ENCODE results near the gene ZDHHC8.

Gene ZDHHC8

DNA sequence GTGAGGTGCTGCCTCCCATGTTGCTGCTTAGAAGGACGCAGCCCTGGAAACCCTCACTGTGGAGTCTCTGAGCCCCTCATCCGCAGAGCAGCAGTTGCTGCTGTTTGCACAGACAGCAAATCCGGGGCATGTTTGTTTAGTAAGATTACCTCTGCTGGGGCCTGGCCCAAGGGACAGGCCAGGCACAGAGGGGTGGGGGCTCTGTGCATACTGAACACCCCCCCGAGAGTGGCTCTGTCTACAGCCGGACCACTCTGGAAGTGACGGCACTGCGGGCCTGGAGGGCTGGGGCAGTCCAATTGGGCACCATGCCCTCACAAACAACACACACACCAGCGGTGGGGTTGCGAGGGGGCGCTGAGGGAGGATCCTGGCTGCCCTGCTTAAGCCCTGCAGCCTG is 42.2 kb downstream of the ZDHHC8 start:
- Mint-ChIP-seq H3K4me3 (no peak overlapping the region), H3K9me3 (no peaks in the 10 kb centered on the region), H3K27me3 (peaks cover 2% of the 10 kb centered on the region), H3K27ac (no peak overlapping the region), H3K4me1 (no peaks in the 10 kb centered on the region), H3K36me3 (no peaks in the 10 kb centered on the region)
- ATAC-seq (ENCODE audit: low read depth), result no peak
- DNase-seq (ENCODE audit: low spot score in 2 of 2), result no peak

- H3K27me3 Mint-ChIP-seq, result peaks cover 2% of the 10 kb centered on the region
Observed at GRCh38 chr22:20174785-20175596, 43.4 kb downstream of the ZDHHC8 start.

GRCh38 chr22:20175597-20175900 is 43.9 kb downstream of the ZDHHC8 start:
- DNase-seq (ENCODE audit: low spot score in 2 of 2) (no peak), ATAC-seq (ENCODE audit: low read depth) (no peak)
- no peak overlapping the region for H3K4me3 Mint-ChIP-seq
- no peaks in the 10 kb centered on the region for H3K9me3 Mint-ChIP-seq
- H3K4me1 Mint-ChIP-seq, result no peaks in the 10 kb centered on the region
- no peaks in the 10 kb centered on the region for H3K36me3 Mint-ChIP-seq
- H3K27ac Mint-ChIP-seq, result no peak overlapping the region
- H3K27me3 Mint-ChIP-seq, result no peaks in the 10 kb centered on the region

More at GRCh38 chr22:20174785-20175596, 43.4 kb downstream of the ZDHHC8 start:
- Mint-ChIP-seq H3K27ac (no peak overlapping the region), H3K9me3 (no peaks in the 10 kb centered on the region), H3K4me1 (no peaks in the 10 kb centered on the region), H3K36me3 (no peaks in the 10 kb centered on the region), H3K4me3 (no peak overlapping the region)
- no peak for ATAC-seq (ENCODE audit: low read depth)
- DNase-seq (ENCODE audit: low spot score in 2 of 2), result no peak

DNA sequence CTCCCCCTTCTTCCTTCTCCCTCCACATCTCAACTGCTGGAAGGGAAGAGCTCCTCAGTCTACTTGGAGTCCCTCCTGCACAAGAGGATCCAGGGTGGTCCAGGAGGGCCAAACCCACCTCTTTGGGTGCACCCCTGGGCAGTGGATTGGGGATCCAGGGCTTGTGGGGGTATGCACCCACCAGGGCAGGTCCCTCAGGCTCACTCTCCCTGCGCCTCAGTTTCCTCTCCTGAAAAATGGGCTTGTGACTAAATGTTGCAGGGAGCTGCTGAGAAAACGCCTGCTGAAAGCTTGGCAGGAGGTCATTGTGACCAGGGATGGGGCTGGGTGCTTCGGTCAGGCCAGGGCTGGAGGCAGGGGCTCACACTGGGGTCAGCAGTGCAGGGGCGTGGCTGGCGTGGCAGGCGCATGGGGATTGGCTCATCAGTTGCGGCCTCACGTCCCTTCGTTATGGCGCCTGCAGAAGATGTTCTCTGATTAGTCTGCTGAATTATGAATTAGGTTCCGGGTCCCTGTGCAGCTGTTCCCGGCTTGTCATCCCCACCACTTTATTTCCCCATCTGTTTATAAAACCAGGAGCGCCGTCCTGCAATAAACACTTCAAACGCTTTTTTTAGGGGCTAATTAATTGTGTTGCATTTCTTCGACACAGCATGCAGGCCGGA is 44.9 kb downstream of the ZDHHC8 start:
- Mint-ChIP-seq H3K4me1 (no peaks in the 10 kb centered on the region), H3K36me3 (no peaks in the 10 kb centered on the region), H3K27me3 (no peaks in the 10 kb centered on the region), H3K27ac (no peak overlapping the region), H3K9me3 (no peaks in the 10 kb centered on the region), H3K4me3 (no peak overlapping the region)
- ATAC-seq (ENCODE audit: low read depth) (no peak), DNase-seq (ENCODE audit: low spot score in 2 of 2) (no peak)

DNA sequence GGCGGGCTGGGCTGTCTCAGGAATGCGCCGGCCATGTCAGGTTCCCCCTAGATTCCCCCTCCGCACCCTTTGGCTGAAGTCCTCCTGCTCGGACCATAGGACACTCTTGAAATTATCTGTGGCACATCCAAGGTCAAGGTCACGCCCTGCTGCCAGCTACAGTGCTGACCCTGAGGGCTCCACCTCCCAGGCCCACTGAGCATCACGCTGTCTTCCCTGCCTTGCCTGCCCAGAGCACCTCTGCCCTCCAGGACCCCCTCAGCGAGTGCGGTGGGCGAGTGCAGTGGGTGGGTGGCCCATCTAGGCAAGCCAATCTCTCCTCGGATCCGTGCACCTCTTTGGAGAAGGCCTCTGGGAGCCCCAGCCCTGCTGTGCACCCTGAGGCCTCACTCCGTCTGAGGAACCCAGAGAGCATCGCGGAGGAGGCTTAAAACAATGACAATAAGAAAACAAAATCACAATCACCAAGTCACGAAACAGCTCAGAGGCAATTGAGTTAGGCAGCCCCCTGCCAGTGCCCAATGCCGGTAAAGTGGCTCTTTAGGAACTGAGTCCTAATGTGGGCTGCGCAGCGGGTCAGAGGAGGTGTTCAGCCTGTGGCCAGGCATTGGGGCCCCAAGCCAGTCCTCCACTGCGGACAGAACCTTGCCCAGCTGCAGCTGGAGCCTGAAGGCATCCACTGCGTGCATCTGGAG is 45.8 kb downstream of the ZDHHC8 start:
- Mint-ChIP-seq H3K9me3 (no peaks in the 10 kb centered on the region), H3K4me3 (no peak overlapping the region), H3K4me1 (no peaks in the 10 kb centered on the region), H3K27ac (no peak overlapping the region), H3K36me3 (no peaks in the 10 kb centered on the region), H3K27me3 (no peaks in the 10 kb centered on the region)
- DNase-seq (ENCODE audit: low spot score in 2 of 2) (no peak), ATAC-seq (ENCODE audit: low read depth) (no peak)

- H3K9me3 Mint-ChIP-seq, result no peaks in the 10 kb centered on the region
- no peak for ATAC-seq (ENCODE audit: low read depth)
- H3K4me1 Mint-ChIP-seq, result no peaks in the 10 kb centered on the region
- peaks cover 3% of the 10 kb centered on the region for H3K27me3 Mint-ChIP-seq
- H3K27ac Mint-ChIP-seq, result no peak overlapping the region
- no peak overlapping the region for H3K4me3 Mint-ChIP-seq
- no peaks in the 10 kb centered on the region for H3K36me3 Mint-ChIP-seq
- no peak for DNase-seq (ENCODE audit: low spot score in 2 of 2)
Observed at GRCh38 chr22:20178075-20178914, 46.7 kb downstream of the ZDHHC8 start.

- H3K4me3 Mint-ChIP-seq, result no peak overlapping the region
- H3K27me3 Mint-ChIP-seq, result peaks cover 3% of the 10 kb centered on the region
- no peaks in the 10 kb centered on the region for H3K9me3 Mint-ChIP-seq
- no peaks in the 10 kb centered on the region for H3K4me1 Mint-ChIP-seq
- no peaks in the 10 kb centered on the region for H3K36me3 Mint-ChIP-seq
- H3K27ac Mint-ChIP-seq, result no peak overlapping the region
- DNase-seq (ENCODE audit: low spot score in 2 of 2), result no peak
- ATAC-seq (ENCODE audit: low read depth), result no peak
Observed at GRCh38 chr22:20178915-20179227, 47.3 kb downstream of the ZDHHC8 start.

DNA sequence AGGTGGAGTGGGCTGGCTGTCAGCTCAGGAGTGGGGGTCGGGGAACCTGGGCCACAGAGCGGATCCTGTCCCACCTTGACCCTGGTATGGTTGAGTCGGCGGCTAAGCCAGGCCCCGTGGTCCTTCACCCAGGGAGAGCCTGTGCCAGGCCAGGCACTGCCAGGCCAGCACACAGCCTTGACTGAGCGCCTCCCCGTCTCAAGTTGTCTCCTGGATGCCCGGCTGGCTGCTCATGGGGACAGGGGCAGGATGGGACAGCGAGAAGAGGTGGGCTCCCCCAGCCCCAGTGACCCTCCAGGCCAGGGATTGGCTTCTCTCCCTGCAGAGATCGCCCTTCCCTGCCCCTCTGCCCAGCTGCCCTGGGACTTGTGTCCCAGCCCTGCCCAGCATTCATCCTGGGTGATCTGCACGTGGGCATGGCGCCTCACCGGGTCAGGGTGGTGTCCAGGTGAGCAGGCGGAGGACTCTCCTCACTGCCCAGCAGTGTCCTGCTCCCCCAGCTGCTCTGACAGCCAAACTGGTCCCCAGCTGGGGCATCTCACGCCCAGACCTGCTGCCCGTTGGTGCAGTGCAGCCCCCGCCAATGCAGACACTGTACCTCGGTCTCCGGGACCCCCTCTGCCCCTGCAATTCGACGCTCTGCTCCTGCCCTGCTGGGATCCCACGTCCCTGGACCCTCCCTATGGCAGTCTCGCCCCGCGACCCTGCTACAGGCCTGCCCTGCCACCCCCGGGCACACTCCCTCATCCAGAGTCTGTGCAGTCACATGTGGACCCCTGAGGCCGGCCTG is 48.0 kb downstream of the ZDHHC8 start:
- ATAC-seq (ENCODE audit: low read depth) (no peak), DNase-seq (ENCODE audit: low spot score in 2 of 2) (no peak)
- no peak overlapping the region for H3K27ac Mint-ChIP-seq
- H3K36me3 Mint-ChIP-seq, result no peaks in the 10 kb centered on the region
- no peaks in the 10 kb centered on the region for H3K4me1 Mint-ChIP-seq
- no peak overlapping the region for H3K4me3 Mint-ChIP-seq
- no peaks in the 10 kb centered on the region for H3K9me3 Mint-ChIP-seq
- peaks cover 3% of the 10 kb centered on the region for H3K27me3 Mint-ChIP-seq

DNA sequence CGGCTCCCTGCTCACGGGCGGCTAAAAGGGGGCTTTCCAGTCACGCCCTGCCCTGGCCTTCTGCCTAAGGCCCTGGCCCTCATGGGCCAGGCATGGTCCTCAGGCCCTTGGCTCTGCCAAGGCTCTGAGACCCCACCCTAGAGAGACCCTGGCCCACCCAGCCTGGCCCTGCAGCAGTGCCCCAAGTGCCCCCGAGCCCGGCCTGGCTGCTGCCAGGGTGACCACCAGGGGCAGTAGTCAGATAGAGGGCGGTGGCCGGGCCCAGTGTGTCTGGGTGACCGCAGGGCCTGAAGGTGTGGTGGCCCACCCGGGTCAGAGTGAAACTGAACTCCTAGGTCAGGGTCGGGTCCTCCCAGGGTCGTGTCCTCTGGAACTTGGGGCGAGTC is 48.6 kb downstream of the ZDHHC8 start:
- Mint-ChIP-seq H3K4me3 (no peak overlapping the region), H3K4me1 (no peaks in the 10 kb centered on the region), H3K27me3 (peaks cover 3% of the 10 kb centered on the region), H3K27ac (no peak overlapping the region), H3K36me3 (no peaks in the 10 kb centered on the region), H3K9me3 (no peaks in the 10 kb centered on the region)
- DNase-seq (ENCODE audit: low spot score in 2 of 2) (no peak), ATAC-seq (ENCODE audit: low read depth) (no peak)

DNA sequence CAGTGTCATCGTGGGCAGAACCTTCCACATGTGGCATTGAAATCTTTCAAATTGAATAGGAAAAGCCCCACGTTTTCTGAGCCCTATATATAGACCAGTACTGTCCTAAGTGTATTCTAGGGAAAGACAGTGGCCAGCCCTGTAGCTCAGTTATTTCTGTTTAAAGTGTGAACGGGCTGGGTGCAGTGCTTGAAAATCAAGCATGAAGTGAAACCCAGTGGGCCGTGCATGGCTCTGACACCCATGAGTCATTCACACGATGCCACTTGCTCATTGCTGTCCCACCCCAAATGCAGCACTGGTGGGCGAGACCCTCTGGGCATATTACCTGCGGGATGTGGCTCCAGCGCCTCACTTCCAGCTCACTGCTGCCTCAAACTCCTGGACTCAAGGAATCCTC is 49.0 kb downstream of the ZDHHC8 start:
- Mint-ChIP-seq H3K4me1 (no peaks in the 10 kb centered on the region), H3K27ac (no peak overlapping the region), H3K4me3 (no peak overlapping the region), H3K36me3 (no peaks in the 10 kb centered on the region), H3K27me3 (peaks cover 4% of the 10 kb centered on the region), H3K9me3 (no peaks in the 10 kb centered on the region)
- DNase-seq (ENCODE audit: low spot score in 2 of 2), result no peak
- ATAC-seq (ENCODE audit: low read depth), result no peak

DNA sequence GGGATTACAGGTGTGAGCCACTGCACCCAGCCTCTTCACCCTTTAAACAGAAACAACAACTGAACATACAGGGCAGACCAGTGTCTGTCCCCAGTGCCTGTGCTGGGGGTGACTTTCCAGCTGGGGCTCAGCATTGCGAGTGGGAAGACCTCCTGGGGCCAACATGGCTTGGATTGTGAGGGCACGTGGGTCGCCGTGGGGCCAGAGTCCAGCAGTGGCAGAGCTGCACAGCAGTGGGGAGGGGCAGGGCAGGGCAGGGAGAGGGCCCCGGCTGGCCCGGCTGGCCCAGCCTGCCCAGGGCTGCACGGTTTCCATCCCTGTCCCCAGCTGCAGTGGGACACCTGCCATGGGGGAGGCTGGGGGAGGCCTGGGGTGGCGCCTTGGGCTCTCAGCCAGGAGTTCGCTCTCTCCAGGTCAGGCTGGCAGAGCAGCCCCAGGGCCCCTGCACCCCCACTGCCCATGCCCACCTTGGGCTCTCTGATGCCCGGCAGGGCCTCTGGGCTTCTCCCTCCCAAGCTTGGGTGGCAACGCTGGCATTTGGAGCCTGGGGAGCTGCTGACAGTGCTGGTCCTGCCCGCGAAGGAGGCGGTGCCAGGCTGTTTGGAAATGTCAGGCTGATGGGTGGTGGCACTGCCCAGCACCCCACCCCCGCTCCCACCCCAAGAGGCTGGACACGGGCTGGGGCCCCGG is 49.7 kb downstream of the ZDHHC8 start:
- Mint-ChIP-seq H3K27ac (no peak overlapping the region), H3K36me3 (no peaks in the 10 kb centered on the region), H3K4me1 (no peaks in the 10 kb centered on the region), H3K4me3 (no peak overlapping the region), H3K27me3 (peaks cover 9% of the 10 kb centered on the region), H3K9me3 (no peaks in the 10 kb centered on the region)
- no peak for ATAC-seq (ENCODE audit: low read depth)
- DNase-seq (ENCODE audit: low spot score in 2 of 2), result no peak

GRCh38 chr22:20181884-20182236 is 50.3 kb downstream of the ZDHHC8 start:
- DNase-seq (ENCODE audit: low spot score in 2 of 2) (no peak), ATAC-seq (ENCODE audit: low read depth) (no peak)
- H3K4me1 Mint-ChIP-seq, result no peaks in the 10 kb centered on the region
- H3K4me3 Mint-ChIP-seq, result no peak overlapping the region
- H3K27me3 Mint-ChIP-seq, result peaks cover 9% of the 10 kb centered on the region
- H3K9me3 Mint-ChIP-seq, result no peaks in the 10 kb centered on the region
- H3K36me3 Mint-ChIP-seq, result no peaks in the 10 kb centered on the region
- H3K27ac Mint-ChIP-seq, result no peak overlapping the region

- Mint-ChIP-seq H3K9me3 (no peaks in the 10 kb centered on the region), H3K27me3 (peaks cover 9% of the 10 kb centered on the region), H3K4me1 (no peaks in the 10 kb centered on the region), H3K36me3 (no peaks in the 10 kb centered on the region), H3K27ac (no peak overlapping the region), H3K4me3 (no peak overlapping the region)
- no peak for DNase-seq (ENCODE audit: low spot score in 2 of 2)
- ATAC-seq (ENCODE audit: low read depth), result no peak
Observed at GRCh38 chr22:20182365-20182764, 50.8 kb downstream of the ZDHHC8 start.
